Neutrophil (primary cell): Measurements from ENCODE around the gene MGAT4A.

Experiments used
- H3K27ac ChIP-seq: fragments of 200-600 bp; sonication (generic); 2 replicates; pipeline ENCODE4 v1.5.1; 2016; ENCODE audit warnings: mild to moderate bottlenecking, moderate library complexity
- H3K27me3 ChIP-seq: fragments of 200-600 bp; sonication (generic); 2 replicates; pipeline ENCODE4 v1.6.0; 2016; ENCODE audit warnings: mild to moderate bottlenecking
- H3K36me3 ChIP-seq: fragments of 200-600 bp; sonication (generic); 2 replicates; pipeline ENCODE4 v1.5.1; 2017
- H3K4me1 ChIP-seq, 2 experiments: fragments of 200-600 bp in 1 of 2; sonication (generic) in 1 of 2; 1 replicate in 1 of 2; 2 replicates in 1 of 2; pipeline versions ENCODE4 v1.5.1 to v1.6.1; 2013 to 2016; ENCODE audit warnings: low read depth in 1 of 2, low read length in 1 of 2, mild to moderate bottlenecking in 1 of 2, moderate library complexity in 1 of 2; ENCODE audit not compliant: control insufficient read depth in 1 of 2, insufficient read depth in 1 of 2
- H3K4me3 ChIP-seq, 2 experiments: fragments of 200-600 bp in 1 of 2; sonication (generic) in 1 of 2; 1 replicate in 1 of 2; 2 replicates in 1 of 2; pipeline ENCODE4 v1.5.1; 2013 to 2016; ENCODE audit warnings: low read depth in 1 of 2, low read length in 1 of 2, mild to moderate bottlenecking in 1 of 2, moderate library complexity in 1 of 2
- H3K9me3 ChIP-seq: fragments of 200-600 bp; sonication (generic); 2 replicates; pipeline ENCODE4 v1.5.1; 2016
- TF ChIP-seq, protein P1 (sequence below): fragments of 200-600 bp; sonication (generic); IDR thresholded peaks from 2 replicates; pipeline ENCODE4 v1.5.1; 2016; ENCODE audit warnings: antibody characterized with exemption

Gene MGAT4A

DNA sequence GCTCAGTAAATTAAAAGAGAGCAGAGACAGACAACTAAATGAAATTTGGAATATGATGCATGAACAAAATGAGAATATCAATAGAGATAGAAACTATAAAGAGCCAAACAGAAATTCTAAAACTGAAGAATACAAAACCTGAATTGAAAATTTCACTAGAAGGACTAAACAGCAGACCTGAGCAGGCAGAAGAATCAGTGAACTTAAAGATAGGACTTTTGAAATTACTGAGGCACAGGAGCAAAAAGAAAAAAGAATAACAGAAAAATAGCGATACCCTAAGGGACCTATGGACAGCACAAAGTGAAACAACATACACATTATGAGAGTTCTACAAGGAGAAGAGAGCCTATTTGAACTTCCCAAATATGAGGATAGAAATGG, 80.9 kb downstream of the MGAT4A start:
- no peaks in the 10 kb centered on the region for H3K27me3 ChIP-seq
- no peak overlapping the region for H3K4me3 ChIP-seq
- peaks cover 12 to 14% of the 10 kb centered on the region in 2 experiments for H3K4me1 ChIP-seq
- no peak overlapping the region for H3K27ac ChIP-seq
- H3K9me3 ChIP-seq: no peaks in the 10 kb centered on the region
- TF ChIP-seq, protein P1, sequence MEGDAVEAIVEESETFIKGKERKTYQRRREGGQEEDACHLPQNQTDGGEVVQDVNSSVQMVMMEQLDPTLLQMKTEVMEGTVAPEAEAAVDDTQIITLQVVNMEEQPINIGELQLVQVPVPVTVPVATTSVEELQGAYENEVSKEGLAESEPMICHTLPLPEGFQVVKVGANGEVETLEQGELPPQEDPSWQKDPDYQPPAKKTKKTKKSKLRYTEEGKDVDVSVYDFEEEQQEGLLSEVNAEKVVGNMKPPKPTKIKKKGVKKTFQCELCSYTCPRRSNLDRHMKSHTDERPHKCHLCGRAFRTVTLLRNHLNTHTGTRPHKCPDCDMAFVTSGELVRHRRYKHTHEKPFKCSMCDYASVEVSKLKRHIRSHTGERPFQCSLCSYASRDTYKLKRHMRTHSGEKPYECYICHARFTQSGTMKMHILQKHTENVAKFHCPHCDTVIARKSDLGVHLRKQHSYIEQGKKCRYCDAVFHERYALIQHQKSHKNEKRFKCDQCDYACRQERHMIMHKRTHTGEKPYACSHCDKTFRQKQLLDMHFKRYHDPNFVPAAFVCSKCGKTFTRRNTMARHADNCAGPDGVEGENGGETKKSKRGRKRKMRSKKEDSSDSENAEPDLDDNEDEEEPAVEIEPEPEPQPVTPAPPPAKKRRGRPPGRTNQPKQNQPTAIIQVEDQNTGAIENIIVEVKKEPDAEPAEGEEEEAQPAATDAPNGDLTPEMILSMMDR: no peak
- peaks cover 16% of the 10 kb centered on the region for H3K36me3 ChIP-seq

DNA sequence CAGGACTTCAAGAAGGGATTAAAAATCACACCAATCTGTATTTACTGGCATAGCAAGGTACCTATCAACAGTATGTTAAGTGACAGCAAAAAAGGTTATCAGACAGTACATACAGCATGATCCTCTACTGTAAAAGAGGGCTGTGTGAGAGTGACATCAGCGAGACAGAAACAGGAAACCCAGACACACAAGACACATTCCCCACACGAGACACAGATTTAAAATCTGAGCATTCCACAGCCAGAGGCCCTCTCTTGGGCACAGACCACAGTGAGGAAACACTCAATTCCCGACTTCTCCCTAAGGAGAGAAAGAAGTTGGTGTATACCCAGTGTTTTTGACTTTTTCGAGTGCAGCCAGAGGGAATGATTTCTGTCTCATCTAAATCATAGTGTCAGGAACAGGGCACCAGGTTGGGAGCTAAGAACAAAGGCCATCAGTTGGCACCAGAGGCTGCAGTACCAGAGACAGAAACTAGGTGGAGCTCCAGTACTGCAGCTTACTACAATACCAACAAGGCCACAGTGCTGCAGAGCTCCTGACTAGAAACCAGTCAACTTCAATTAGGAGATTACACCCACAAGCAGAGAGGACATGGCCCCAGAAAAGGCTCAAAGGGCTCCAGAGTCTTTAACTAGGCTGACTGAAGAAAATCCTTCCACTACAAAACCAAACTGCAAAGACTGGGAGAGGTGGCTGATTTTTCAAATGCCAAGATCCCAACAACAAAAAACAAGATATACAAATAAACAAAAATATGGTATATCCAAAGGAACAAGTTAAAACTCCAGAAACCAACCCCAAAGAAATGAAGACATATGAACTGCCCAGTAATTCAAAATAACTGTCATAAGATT, 81.6 kb downstream of the MGAT4A start:
- TF ChIP-seq, protein P1: peak; percentile 93
- Histone ChIP-seq H3K36me3 (peaks cover 16% of the 10 kb centered on the region), H3K9me3 (no peaks in the 10 kb centered on the region), H3K27me3 (no peaks in the 10 kb centered on the region), H3K4me1 (peaks cover 6 to 8% of the 10 kb centered on the region in 2 experiments), H3K4me3 (no peak overlapping the region), H3K27ac (peak overlapping the region; percentile 32)

DNA sequence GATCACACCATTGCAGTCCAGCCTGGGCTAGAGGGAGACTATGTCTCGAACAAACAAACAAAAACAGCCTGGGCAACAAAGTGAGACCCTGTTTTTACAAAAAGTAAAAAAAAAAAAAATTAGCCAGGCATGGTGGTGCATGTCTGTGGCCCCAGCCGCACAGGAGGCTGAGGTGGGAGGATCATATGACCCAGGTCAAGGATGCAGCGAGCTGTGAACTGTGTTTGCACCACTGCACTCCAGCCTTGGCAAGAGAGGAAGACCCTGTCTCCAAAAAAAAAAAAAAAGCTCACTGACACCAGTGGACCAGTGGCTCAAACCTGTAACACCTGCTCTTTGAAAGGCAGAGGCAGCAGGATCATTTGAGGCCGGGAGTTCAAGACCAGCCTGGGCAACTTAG, 82.5 kb downstream of the MGAT4A start:
- peaks cover 4 to 6% of the 10 kb centered on the region in 2 experiments for H3K4me1 ChIP-seq
- H3K36me3 ChIP-seq: peaks cover 24% of the 10 kb centered on the region
- H3K27ac ChIP-seq: no peak overlapping the region
- H3K9me3 ChIP-seq: no peaks in the 10 kb centered on the region
- TF ChIP-seq, protein P1: no peak
- no peaks in the 10 kb centered on the region for H3K27me3 ChIP-seq
- no peak overlapping the region for H3K4me3 ChIP-seq

DNA sequence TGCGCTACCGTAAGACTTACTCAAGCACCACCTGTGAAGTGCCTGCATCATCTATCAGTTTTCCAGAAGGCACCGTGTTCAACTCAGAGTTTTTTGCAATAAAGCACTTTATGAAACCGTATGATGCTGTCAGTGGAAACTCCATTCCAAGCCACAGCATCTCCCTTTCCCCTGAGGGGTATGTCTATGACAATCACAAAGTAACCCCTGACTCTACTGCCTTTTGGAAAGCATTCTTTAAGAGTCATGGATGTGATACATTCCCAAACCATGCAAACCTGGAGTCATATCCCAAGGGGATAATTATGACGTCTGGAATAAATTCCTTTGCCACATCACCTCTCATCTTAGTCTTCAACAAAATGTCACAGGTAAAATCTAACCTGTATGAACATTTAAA, 83.3 kb downstream of the MGAT4A start:
- Histone ChIP-seq H3K4me3 (no peak overlapping the region), H3K27ac (no peak overlapping the region)
- TF ChIP-seq, protein P1: no peak

DNA sequence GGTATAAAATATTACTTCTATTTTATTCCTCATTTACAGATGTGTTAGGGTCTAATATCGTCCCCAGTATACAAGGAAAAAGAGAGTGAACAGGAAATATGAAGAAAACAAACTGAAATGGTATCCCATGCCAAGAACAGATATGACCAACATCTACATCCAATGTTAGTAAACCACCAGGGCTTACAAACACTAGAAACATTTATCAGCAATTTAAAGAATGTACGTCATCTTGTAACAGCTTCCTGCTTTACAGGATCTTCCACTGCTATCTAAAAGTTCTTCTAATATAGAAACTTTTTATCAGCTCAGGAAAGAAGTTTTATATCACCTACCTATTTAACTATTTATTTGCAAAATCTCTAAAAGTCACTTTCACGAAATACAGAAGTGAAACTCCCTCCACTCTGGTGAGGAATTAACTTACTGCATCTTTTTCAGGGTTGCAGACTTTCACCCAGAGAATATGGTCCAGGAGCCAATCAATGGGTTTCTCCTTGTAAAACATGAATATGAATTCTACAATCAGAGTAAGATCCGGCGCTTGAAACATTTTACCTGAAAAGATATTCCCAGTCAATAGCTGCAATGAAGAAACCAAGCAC, 87.3 kb downstream of the MGAT4A start:
- Histone ChIP-seq H3K36me3 (peaks cover 63% of the 10 kb centered on the region), H3K4me1 (no peaks in the 10 kb centered on the region), H3K9me3 (no peaks in the 10 kb centered on the region), H3K27ac (no peak overlapping the region), H3K4me3 (no peak overlapping the region), H3K27me3 (no peaks in the 10 kb centered on the region)
- TF ChIP-seq, protein P1: no peak

More for the DNA sequence above, 83.3 kb downstream of the MGAT4A start:
- Histone ChIP-seq H3K9me3 (no peaks in the 10 kb centered on the region), H3K4me1 (peaks cover 4 to 6% of the 10 kb centered on the region in 2 experiments), H3K27me3 (no peaks in the 10 kb centered on the region), H3K36me3 (peaks cover 32% of the 10 kb centered on the region)
